HK-2 (cell line): Measurements from ENCODE around the gene OARD1.
A peak's percentile ranks its signal among the peaks of the same experiment; 100 is the strongest.
"Not testable (repeated sequence)": the region's sequence is repeated elsewhere in the genome, so short reads cannot be mapped to it uniquely, and the experiment has no call there.

Source experiments
- DNase-seq: peaks from one replicate; pipeline ENCODE4 v3.0.0-alpha.2; 2018; ENCODE audit not compliant: unreplicated experiment

Gene OARD1, protein sequence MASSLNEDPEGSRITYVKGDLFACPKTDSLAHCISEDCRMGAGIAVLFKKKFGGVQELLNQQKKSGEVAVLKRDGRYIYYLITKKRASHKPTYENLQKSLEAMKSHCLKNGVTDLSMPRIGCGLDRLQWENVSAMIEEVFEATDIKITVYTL

DNA sequence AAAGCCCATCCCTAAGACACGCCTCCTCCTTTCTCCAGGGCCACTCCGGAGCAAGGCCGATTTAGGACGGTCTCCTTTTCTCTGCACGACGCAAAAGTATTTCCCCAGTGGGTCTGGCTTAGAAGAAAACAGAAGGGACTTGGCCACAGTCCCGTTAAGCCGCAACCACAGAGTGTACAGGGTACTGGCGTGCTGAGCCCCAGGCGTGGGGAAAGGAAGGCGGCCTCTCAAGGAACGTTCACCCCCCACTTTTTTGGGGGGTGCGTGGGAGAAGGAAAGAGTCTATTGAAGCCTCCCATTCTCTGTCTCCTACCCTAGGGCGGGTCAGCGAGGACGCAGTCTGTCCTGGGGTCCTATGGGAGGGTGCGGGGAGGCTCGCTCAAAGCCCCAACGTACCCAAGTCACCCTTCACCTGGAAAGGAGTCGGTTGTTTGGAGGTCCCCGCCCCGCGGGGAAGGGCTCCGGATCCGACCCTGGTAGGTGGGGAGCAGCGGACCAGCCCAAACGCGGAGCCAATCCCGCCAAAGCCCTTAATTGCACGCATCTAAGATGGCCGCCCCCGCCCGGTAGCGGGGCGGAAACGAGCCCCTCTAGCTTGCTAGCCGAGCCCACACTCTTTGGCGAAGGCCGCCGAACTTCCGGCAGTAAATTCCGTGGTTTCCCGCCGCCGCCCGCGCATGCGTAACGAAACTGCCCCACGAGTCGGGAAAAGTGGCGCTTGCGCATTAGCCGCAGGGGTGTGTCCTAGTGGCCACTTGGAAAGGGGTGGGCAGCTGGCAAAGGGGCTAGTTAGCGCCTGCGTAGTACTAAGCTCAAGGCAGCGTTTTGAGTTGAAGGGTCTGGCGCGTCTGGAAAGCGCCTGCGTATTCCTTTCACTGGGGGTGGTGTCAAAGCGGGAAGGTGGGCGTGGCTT is at the start of gene OARD1:
Gene OARD1, minus strand, starts transcription at position 434 of the 913 bp plus-strand sequence. CDS start 722 bp downstream, outside the sequence.
- peak; percentile 100 for DNase-seq

GRCh38 chr6:41120058-41120457 is 47.9 kb upstream of the OARD1 start:
- DNase-seq, result no peak

DNA sequence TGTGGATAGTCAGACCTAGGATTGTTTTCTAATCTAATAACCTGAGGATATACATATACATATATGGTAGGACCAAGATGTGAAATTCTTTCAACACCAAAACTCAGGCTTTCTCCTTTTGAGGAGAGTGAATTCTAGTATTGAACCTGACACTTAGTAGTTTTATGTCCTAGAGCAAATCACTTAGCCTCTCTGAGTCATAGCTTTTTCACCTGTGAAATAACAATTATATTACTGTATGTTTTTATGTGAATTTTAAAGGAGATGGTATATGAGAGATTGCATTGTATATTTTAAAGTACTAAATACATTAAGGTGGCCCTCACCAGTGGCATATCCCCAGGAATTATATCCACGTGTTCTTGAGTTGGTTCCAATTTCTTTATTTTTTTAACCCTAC is 47.4 kb upstream of the OARD1 start:
- no peak for DNase-seq

GRCh38 chr6:41115027-41115426 is 42.9 kb upstream of the OARD1 start:
- DNase-seq, result not testable (repeated sequence)

GRCh38 chr6:41111017-41111416 is 38.9 kb upstream of the OARD1 start:
- DNase-seq, result no peak

DNA sequence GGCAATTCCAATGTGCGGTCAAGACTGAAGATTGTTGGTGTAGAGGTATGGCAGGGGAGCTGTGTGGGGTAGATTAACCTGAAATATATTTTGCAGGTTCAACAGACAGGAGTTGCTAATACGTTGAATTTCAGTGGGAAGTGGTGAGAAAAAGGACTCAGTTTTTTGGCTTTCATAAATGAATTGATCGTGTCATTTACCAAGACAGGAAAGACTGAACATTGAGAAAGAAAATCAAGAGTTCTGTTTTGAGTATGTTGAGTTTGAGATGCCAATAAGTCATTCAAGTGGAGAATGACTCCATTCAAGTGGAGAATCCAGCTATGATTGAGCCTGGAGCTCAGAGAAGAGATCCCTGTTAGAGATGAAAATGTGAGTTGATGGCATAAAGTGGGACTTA is 31.7 kb upstream of the OARD1 start:
- no peak for DNase-seq

DNA sequence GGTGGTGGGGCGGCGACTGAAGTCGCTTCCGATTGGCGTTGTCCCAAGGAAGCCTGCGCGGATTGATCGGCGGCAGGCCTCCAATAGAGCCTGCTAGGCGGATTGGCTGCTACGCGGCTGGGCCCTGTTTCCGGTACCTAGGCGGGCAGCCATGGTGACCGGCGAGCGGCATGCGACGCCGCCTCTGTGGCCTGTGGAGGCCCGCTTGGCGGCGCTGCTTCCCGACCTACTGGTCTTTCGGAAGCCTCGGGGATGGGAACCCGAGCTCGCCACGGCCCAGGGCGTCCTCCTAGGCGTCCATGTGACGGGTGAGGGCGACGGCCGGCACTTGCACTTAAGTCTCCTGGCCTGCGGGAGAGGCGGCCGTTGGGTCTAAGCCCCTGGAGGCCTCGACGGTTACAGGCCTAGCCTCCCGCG is 28.7 kb upstream of the OARD1 start:
- DNase-seq, result no peak

DNA sequence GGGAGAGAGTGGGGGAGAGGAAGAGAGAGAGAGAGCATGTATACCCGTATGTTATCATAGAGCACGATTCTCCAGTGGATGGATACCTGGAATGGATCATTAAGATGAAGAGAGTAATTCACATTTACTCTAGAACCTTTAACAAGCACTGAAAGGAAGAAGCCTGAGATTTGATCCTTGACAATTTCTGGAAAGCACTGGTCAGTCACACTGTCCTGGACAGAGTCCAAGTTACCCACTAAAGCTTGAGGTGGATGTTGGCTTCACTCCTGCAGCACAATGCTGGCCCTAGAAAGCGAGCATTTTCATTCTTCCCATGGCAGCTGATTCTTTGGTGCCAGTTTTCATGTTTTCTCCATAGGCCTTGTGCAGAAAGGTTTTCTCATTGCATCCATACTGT is 26.2 kb upstream of the OARD1 start:
- no peak for DNase-seq

- no peak for DNase-seq
These were observed 25.4 kb upstream of the OARD1 start for GRCh38 chr6:41097467-41098090.

DNA sequence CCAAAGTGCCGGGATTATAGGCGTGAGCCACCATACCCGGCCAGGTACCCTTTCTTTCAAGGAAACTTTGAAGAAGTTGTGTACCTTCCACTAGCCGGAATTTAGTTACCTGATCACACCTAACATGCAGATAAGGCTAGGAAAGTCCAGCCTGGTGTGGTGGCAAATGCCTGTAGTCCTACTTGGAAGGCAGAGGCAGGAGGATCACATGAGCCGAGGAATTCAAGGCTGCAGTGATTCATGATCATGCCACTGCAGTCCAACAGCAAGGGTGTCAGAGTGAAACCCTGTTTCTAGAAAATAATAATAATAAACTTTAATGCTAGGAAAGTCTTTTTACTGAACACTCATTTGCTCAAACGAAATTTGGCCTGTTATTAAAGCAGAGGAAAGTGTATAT is 21.6 kb upstream of the OARD1 start:
- no peak for DNase-seq

GRCh38 chr6:41092421-41093140 is 20.4 kb upstream of the OARD1 start:
- no peak for DNase-seq

GRCh38 chr6:41090841-41091761 is 18.9 kb upstream of the OARD1 start:
- DNase-seq, result no peak

GRCh38 chr6:41088451-41088850 is 16.3 kb upstream of the OARD1 start:
- no peak for DNase-seq

DNA sequence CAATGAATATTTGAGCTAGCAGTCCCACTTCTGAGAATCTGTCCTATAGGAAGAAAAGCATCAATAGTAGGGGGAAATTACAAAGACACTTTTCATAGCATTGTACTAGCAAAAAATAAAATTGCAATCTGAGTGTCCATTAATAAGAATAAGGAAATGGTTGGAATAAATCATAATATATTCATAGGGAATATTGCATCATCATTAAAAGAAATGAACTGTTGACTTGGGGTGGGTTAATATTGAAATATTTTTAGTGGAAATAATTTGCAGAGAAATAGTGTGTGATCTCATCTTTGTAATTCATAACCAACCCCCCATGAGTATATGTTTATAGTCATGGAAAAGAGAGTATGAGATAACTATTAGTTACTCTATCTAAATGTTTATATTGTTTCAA is 13.0 kb upstream of the OARD1 start:
- no peak for DNase-seq

GRCh38 chr6:41083072-41083471 is 10.9 kb upstream of the OARD1 start:
- DNase-seq, result no peak

DNA sequence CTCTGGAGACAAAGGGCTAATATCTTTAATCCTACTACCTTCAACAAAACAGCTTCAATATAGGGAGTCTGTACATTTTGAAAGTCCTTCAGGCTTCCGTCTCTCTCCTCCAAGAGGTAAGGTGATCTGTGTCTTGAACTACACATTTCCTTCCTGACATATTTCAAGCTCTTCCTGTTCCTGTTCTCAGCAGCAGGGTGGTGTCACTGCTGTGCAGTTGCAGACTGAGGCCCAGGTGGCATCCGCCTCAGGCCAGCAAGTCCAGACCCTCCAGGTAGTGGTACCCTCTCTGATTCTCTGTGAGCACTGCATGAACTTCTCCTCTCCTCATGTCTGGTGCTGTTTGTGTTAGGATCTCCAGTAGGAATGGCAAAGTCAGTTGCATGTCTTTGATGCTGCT is 8.5 kb upstream of the OARD1 start:
- DNase-seq, result no peak

GRCh38 chr6:41079080-41079479 is 6.9 kb upstream of the OARD1 start:
- DNase-seq, result no peak

- no peak for DNase-seq
These were observed 5.9 kb upstream of the OARD1 start for GRCh38 chr6:41078101-41078500.

GRCh38 chr6:41077536-41077935 is 5.4 kb upstream of the OARD1 start:
- DNase-seq, result no peak

DNA sequence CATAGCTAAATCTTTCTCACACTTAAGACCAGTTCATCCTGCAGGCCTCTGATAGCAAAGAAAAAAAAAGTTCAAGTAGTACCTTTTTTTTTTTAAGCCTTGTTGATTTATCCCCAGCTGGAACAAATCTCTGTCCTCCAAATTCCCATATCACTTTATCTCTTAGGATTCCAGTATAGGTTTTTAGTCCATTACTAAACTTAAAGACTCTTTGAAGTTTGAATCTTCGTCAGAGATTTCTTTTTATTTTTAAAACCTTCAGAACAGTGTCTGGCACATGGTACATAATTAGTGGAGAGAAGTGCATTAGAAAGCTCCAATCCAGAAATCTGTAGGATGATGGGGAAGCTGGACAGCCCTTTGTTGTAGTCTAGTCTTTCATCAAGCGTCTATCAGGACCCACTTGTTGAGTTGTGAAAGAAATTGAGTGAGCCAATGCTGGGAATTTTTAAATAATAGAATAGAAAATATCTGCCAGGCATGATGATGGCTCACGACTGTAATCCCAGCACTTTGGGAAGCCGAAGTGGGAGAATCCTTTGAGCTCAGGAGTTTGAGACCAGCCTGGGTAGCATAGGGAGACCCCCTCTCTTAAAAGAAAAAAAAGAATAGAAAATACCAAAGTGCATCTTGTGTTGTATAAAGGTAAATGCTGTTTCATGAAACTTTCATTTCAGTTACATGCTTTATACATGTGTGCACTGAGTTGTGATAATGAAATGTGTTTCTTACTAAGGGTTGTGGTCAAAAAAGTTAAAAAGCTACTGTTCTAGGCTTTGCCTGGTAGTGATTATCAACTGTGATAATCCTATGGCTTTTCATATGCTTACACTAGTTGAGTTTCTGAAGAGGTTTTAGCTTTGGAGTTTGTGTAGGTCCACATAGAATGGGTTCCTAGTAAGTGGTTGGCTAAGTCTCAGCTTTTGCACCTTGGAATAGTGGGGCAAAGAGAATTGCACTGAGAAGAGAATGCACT is 3.8 kb upstream of the OARD1 start:
- DNase-seq, result no peak
